Esophagus squamous epithelium (tissue), 4 donors: ENCODE data around the gene CARD11.

Experiments used
- POLR2A ChIP-seq, 4 donors: fragments of 450-650 bp; IDR thresholded peaks; one replicate each; pipeline ENCODE4 v1.6.1; 2017; ENCODE audit warnings: antibody characterized with exemption in 4 of 4, mild to moderate bottlenecking in 4 of 4, moderate library complexity in 3 of 4
- TF ChIP-seq, protein P1 (sequence below), 6 experiments: fragments of 450-650 bp in 4 of 6; fragments of 200-600 bp in 2 of 6; sonication (generic) in 2 of 6; IDR thresholded peaks; one replicate each; pipeline ENCODE4 v1.5.1; 2016 to 2019; ENCODE audit warnings: antibody characterized with exemption in 6 of 6, mild to moderate bottlenecking in 4 of 6, moderate library complexity in 4 of 6

- TF ChIP-seq, protein P1, sequence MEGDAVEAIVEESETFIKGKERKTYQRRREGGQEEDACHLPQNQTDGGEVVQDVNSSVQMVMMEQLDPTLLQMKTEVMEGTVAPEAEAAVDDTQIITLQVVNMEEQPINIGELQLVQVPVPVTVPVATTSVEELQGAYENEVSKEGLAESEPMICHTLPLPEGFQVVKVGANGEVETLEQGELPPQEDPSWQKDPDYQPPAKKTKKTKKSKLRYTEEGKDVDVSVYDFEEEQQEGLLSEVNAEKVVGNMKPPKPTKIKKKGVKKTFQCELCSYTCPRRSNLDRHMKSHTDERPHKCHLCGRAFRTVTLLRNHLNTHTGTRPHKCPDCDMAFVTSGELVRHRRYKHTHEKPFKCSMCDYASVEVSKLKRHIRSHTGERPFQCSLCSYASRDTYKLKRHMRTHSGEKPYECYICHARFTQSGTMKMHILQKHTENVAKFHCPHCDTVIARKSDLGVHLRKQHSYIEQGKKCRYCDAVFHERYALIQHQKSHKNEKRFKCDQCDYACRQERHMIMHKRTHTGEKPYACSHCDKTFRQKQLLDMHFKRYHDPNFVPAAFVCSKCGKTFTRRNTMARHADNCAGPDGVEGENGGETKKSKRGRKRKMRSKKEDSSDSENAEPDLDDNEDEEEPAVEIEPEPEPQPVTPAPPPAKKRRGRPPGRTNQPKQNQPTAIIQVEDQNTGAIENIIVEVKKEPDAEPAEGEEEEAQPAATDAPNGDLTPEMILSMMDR (IDR thresholded peaks at IDR 0.05): no peak
- no peak for TF ChIP-seq POLR2A (IDR thresholded peaks at IDR 0.05)
Measured at GRCh38 chr7:2911466-2911865, 132.2 kb downstream of the CARD11 start.
